Loucy (cell line): ENCODE data around the gene MAP3K10.
"Not testable (repeated sequence)": the region's sequence is repeated elsewhere in the genome, so short reads cannot be mapped to it uniquely, and the experiment has no call there.

Experiments
- H2AFZ ChIP-seq: fragments of 200-600 bp; sonication (generic); 2 replicates; pipeline ENCODE4 v1.6.0; 2016; ENCODE audit warnings: antibody characterized with exemption, mild to moderate bottlenecking, low read length, moderate library complexity
- H3F3A ChIP-seq: fragments of 200-600 bp; 2 replicates; pipeline ENCODE4 v1.6.0; 2016; ENCODE audit warnings: antibody characterized with exemption, low read depth, mild to moderate bottlenecking
- H3K27me3 ChIP-seq: fragments of 200-600 bp; sonication (generic); 2 replicates; pipeline ENCODE4 v1.6.1; 2014; ENCODE audit warnings: low read length, mild to moderate bottlenecking; ENCODE audit not compliant: insufficient read depth, poor library complexity, severe bottlenecking
- H3K36me3 ChIP-seq: fragments of 200-600 bp; sonication (generic); 2 replicates; pipeline ENCODE4 v1.6.1; 2016; ENCODE audit warnings: low read length; ENCODE audit not compliant: insufficient read depth
- H3K4me1 ChIP-seq: fragments of 200-600 bp; sonication (generic); 2 replicates; pipeline ENCODE4 v1.5.1; 2014; ENCODE audit warnings: low read length, mild to moderate bottlenecking; ENCODE audit not compliant: insufficient read depth, poor library complexity, severe bottlenecking
- H3K4me2 ChIP-seq: fragments of 200-600 bp; sonication (generic); 2 replicates; pipeline ENCODE4 v1.6.0; 2014; ENCODE audit warnings: antibody characterized with exemption, low read length, low read depth, mild to moderate bottlenecking; ENCODE audit not compliant: poor library complexity, severe bottlenecking
- H3K4me3 ChIP-seq: fragments of 200-600 bp; sonication (generic); 2 replicates; pipeline ENCODE4 v1.5.1; 2014; ENCODE audit warnings: low read length, mild to moderate bottlenecking, mixed read lengths; ENCODE audit not compliant: poor library complexity, severe bottlenecking
- H3K79me2 ChIP-seq: fragments of 200-600 bp; sonication (generic); 2 replicates; pipeline ENCODE4 v1.6.1; 2014; ENCODE audit warnings: low read length; ENCODE audit not compliant: insufficient read depth
- H3K9ac ChIP-seq: fragments of 200-600 bp; sonication (generic); 2 replicates; pipeline ENCODE4 v1.6.0; 2014; ENCODE audit warnings: mild to moderate bottlenecking, low read depth, low read length, moderate library complexity; ENCODE audit not compliant: poor library complexity, severe bottlenecking
- H3K9me2 ChIP-seq: fragments of 200-600 bp; sonication (generic); replicated peaks from 2 replicates; pipeline ENCODE4 v1.6.1; 2016; ENCODE audit warnings: low read depth, low read length, mixed read lengths
- H3K9me3 ChIP-seq: fragments of 200-600 bp; sonication (generic); 2 replicates; pipeline ENCODE4 v1.6.1; 2014; ENCODE audit warnings: mild to moderate bottlenecking, antibody characterized with exemption, low read length, low read depth; ENCODE audit not compliant: insufficient read depth
- H4K20me1 ChIP-seq: fragments of 200-600 bp; sonication (generic); 2 replicates; pipeline ENCODE4 v1.6.0; 2014; ENCODE audit warnings: antibody characterized with exemption, low read length, mild to moderate bottlenecking; ENCODE audit not compliant: insufficient read depth, poor library complexity, severe bottlenecking
- EZH2phosphoT487 ChIP-seq: fragments of 200-600 bp; IDR thresholded peaks from 2 replicates; pipeline ENCODE4 v1.6.1; 2018; ENCODE audit warnings: antibody characterized with exemption, mild to moderate bottlenecking, moderate library complexity, borderline replicate concordance
- TF ChIP-seq, protein P1 (sequence below): fragments of 200-600 bp; sonication (generic); conservative IDR thresholded peaks from 2 replicates; pipeline ENCODE4 v1.5.1; 2014; ENCODE audit warnings: mild to moderate bottlenecking, antibody characterized with exemption, low read length

Gene MAP3K10

DNA sequence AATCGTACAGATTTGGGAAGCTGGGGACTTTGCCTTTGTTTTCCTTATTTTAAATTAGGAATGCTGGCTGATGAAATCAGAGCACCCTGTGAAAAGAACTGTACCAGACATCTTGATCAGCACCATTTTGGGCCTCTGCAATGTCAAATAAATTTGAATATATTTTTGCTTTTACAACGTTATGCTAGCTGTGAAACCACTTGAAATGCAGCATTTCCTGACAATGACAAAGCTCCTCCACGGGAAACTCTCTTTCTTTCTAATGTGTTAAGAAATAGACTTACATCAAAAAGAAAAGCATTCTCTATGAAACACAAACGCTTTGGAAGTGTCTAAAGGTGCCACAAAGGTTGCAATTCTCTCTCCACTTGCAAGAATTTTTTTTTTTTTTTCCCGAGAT, 47.1 kb upstream of the MAP3K10 start:
- Histone ChIP-seq H3K9ac (peak overlapping the region; percentile 1), H4K20me1 (no peaks in the 10 kb centered on the region), H3K4me2 (peak overlapping the region; percentile 55), H3K4me3 (peak overlapping the region; percentile 44), H3K9me3 (no peaks in the 10 kb centered on the region), H3K36me3 (no peaks in the 10 kb centered on the region), H3K27me3 (no peaks in the 10 kb centered on the region), H3K79me2 (no peaks in the 10 kb centered on the region), H3K4me1 (peaks cover 13% of the 10 kb centered on the region), H3F3A (no peaks in the 10 kb centered on the region), H3K9me2 (no peaks in the 10 kb centered on the region), H2AFZ (peak overlapping the region; percentile 58)
- TF ChIP-seq EZH2phosphoT487: no peak
- TF ChIP-seq, protein P1, sequence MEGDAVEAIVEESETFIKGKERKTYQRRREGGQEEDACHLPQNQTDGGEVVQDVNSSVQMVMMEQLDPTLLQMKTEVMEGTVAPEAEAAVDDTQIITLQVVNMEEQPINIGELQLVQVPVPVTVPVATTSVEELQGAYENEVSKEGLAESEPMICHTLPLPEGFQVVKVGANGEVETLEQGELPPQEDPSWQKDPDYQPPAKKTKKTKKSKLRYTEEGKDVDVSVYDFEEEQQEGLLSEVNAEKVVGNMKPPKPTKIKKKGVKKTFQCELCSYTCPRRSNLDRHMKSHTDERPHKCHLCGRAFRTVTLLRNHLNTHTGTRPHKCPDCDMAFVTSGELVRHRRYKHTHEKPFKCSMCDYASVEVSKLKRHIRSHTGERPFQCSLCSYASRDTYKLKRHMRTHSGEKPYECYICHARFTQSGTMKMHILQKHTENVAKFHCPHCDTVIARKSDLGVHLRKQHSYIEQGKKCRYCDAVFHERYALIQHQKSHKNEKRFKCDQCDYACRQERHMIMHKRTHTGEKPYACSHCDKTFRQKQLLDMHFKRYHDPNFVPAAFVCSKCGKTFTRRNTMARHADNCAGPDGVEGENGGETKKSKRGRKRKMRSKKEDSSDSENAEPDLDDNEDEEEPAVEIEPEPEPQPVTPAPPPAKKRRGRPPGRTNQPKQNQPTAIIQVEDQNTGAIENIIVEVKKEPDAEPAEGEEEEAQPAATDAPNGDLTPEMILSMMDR: no peak

DNA sequence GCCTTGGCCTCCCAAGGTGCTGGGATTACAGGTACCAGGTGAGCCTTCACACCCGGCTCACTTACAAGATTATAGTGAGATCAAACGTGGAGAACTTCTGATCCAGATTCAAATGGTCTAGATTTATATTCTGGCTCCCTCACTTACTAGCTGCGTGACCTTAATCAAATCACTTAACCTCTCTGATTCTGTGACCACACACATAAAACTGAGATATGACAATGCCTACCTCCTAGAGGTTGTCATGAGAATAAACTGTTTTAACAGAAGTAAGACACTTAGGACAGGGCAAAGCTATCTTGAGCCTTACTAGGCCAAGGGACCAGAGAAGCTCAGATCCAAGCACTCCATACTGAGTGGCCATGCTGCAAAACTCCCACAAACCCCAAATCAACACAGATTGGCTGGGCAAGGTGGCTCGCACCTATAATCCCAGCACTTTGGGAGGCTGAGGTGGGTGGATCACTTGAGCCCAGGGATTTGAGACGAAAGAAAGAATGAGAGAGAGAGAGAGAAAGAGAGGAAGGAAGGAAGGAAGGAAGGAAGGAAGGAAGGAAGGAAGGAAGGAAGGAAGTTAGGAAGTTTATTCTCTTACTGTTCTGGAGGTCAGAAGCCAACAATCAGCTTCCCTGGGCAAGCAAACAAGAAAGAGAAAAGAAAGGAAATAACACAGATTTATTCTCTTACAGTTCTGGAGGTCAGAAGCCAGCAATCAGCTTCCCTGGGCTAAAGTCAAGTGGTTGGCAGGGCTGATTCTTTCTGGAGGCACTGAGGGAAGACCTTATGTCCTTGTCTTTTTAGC, 46.1 kb upstream of the MAP3K10 start:
- no peak overlapping the region for H3K4me3 ChIP-seq
- no peaks in the 10 kb centered on the region for H3F3A ChIP-seq
- no peak overlapping the region for H2AFZ ChIP-seq
- no peaks in the 10 kb centered on the region for H3K9me2 ChIP-seq
- H4K20me1 ChIP-seq: no peaks in the 10 kb centered on the region
- TF ChIP-seq, protein P1: peak; percentile 21; the same call in 1 of the 2 replicates
- no peak for TF ChIP-seq EZH2phosphoT487
- no peaks in the 10 kb centered on the region for H3K79me2 ChIP-seq
- peak overlapping the region; percentile 55 for H3K4me2 ChIP-seq
- no peaks in the 10 kb centered on the region for H3K9me3 ChIP-seq
- no peak overlapping the region for H3K9ac ChIP-seq
- no peaks in the 10 kb centered on the region for H3K27me3 ChIP-seq
- H3K4me1 ChIP-seq: peaks cover 13% of the 10 kb centered on the region
- no peaks in the 10 kb centered on the region for H3K36me3 ChIP-seq

DNA sequence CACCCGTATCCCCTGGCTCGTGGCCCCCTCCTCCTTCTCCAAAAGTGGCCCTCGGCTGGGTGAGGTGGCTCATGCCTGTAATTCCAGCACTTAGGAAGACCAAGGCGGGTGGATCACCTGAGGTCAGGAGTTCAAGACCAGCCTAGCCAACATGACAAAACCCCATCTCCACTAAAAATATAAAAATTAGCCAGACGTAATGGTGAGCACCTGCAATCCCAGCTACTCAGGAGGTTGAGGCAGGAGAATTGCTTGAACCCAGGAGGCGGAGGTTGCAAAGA, 45.5 kb upstream of the MAP3K10 start:
- H3K9ac ChIP-seq, H3K9me3 ChIP-seq, H3K27me3 ChIP-seq: not testable (repeated sequence)

DNA sequence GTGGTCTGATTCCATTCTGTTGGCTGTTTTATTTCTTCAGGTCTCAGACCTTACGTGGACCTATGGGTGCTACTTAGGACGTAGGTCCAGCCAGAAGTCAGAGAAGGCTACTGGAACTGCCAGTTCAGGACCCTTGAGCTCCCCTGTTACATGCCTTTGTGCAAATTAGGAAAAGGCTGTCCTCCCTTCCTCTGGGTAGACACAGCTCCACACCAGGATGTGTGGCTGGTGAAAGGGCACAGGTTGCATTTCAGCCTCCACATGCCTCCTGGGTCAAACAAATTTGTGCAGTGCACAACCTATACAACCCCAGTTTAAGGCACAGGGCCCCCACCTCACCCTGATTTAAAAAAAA, 43.9 kb upstream of the MAP3K10 start:
- H4K20me1 ChIP-seq: no peaks in the 10 kb centered on the region
- TF ChIP-seq, protein P1: no peak
- no peak for TF ChIP-seq EZH2phosphoT487
- no peak overlapping the region for H3K9ac ChIP-seq
- no peaks in the 10 kb centered on the region for H3F3A ChIP-seq
- no peaks in the 10 kb centered on the region for H3K27me3 ChIP-seq
- no peak overlapping the region for H3K4me3 ChIP-seq
- no peaks in the 10 kb centered on the region for H3K9me3 ChIP-seq
- H3K4me1 ChIP-seq: peaks cover 13% of the 10 kb centered on the region
- H3K79me2 ChIP-seq: no peaks in the 10 kb centered on the region
- no peaks in the 10 kb centered on the region for H3K36me3 ChIP-seq
- no peaks in the 10 kb centered on the region for H3K9me2 ChIP-seq
- peak overlapping the region; percentile 21; the same call in 1 of the 2 replicates for H2AFZ ChIP-seq
- H3K4me2 ChIP-seq: peak overlapping the region; percentile 11

More for the DNA sequence above, 45.5 kb upstream of the MAP3K10 start:
- H3K4me1 ChIP-seq: peaks cover 13% of the 10 kb centered on the region
- H2AFZ ChIP-seq, H3K79me2 ChIP-seq, H3F3A ChIP-seq, H3K4me3 ChIP-seq, H3K9me2 ChIP-seq, H4K20me1 ChIP-seq, H3K4me2 ChIP-seq, H3K36me3 ChIP-seq: not testable (repeated sequence)
